HG03159 (cell line): ENCODE data around the gene SRRM1.

Experiments used
- ATAC-seq: cut with Tn5 transposase; IDR thresholded peaks from one replicate; pipeline ENCODE4 v1.9.1; 2021; ENCODE audit warnings: mild to moderate bottlenecking, moderate library complexity; ENCODE audit not compliant: unreplicated experiment

The SRRM1 gene, protein sequence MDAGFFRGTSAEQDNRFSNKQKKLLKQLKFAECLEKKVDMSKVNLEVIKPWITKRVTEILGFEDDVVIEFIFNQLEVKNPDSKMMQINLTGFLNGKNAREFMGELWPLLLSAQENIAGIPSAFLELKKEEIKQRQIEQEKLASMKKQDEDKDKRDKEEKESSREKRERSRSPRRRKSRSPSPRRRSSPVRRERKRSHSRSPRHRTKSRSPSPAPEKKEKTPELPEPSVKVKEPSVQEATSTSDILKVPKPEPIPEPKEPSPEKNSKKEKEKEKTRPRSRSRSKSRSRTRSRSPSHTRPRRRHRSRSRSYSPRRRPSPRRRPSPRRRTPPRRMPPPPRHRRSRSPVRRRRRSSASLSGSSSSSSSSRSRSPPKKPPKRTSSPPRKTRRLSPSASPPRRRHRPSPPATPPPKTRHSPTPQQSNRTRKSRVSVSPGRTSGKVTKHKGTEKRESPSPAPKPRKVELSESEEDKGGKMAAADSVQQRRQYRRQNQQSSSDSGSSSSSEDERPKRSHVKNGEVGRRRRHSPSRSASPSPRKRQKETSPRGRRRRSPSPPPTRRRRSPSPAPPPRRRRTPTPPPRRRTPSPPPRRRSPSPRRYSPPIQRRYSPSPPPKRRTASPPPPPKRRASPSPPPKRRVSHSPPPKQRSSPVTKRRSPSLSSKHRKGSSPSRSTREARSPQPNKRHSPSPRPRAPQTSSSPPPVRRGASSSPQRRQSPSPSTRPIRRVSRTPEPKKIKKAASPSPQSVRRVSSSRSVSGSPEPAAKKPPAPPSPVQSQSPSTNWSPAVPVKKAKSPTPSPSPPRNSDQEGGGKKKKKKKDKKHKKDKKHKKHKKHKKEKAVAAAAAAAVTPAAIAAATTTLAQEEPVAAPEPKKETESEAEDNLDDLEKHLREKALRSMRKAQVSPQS

DNA sequence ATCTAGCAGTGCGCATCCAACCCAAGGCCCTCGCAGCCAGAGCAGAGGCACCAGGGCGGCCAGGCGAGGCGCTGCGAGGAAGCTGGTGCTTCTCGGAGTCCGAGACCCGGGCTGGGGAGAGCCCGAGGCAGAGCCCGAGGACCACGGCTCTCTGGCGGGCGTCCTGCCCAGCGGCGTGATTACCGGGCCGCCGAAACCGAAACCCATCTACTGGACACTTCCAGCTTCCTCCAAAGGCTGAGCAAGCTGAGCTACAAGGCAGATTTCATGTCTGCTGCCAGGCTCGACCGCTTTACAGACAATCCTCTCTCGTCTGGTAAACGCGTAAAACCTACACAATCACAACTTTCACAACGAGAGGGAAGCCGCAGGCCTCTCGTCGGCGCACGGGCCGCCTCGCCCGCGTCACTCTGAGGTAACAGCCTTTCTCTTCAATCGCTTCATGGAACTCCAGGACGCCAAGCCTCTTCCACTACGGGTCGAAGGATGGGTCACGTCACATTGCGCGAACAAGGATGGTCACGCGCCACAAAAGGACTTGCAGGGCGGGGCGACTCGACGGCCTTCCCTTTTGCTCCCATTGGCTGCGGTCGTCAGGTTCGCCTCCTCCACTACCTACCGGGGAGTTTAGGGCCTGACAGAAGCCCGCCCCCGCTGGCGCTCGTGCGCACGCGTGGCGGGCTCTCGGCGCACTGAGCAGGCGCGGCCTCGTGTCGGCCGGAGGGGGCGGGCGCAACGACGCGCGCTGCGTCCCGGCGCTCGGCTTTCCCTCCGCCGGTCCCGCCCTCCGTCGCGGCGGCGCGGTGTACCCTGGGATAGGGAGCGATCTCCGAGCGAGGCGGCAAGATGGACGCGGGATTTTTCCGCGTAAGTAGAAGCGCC lies at the start of gene SRRM1:
Gene SRRM1 (plus strand): TSS at position 822 of the 882 bp plus-strand sequence. CDS start 25 bp downstream, at position 847.
- peak; percentile 90 for ATAC-seq

- no peak for ATAC-seq
These were observed 48.8 kb upstream of the SRRM1 start for GRCh38 chr1:24594328-24594598.

GRCh38 chr1:24596401-24596880 lies 46.7 kb upstream of the SRRM1 start:
- ATAC-seq = no peak

DNA sequence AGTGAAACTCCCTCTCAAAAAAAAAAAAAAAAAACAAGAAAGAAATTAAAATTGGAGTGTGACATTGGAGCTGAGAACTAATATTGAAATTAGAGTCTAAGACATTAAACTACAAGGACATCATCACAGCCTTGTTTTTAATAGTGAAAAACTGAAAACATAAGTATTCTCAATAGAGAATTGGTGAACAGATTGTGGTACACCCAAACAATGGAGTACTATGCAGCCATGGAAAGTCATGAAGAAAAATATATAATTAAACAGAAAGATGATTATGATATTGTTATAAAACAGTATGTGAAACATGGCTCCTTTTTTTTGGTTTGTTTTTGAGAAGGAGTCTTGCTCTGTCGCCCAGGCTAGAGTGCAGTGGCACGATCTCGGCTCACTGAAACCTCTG lies 43.8 kb upstream of the SRRM1 start:
- no peak for ATAC-seq

DNA sequence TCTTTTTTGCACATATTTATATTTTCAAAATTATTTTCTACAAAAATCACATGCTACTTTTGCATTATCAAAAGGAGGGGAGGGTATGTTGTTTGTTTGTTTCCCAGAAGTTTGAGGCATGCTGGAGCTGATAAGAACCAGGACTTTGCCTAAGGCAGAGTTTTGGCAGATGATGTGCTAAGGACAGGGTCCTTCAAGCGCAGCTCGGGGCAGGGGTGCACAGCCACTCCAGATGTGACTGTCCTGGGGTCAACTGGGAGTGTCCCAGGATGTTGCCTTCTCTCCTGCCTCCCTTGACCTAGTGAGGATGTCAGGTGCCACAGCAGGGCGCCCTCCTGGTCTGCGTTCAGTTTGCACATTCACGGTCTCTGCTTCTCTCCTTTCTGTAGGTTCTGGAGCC lies 42.6 kb upstream of the SRRM1 start:
- ATAC-seq = no peak

DNA sequence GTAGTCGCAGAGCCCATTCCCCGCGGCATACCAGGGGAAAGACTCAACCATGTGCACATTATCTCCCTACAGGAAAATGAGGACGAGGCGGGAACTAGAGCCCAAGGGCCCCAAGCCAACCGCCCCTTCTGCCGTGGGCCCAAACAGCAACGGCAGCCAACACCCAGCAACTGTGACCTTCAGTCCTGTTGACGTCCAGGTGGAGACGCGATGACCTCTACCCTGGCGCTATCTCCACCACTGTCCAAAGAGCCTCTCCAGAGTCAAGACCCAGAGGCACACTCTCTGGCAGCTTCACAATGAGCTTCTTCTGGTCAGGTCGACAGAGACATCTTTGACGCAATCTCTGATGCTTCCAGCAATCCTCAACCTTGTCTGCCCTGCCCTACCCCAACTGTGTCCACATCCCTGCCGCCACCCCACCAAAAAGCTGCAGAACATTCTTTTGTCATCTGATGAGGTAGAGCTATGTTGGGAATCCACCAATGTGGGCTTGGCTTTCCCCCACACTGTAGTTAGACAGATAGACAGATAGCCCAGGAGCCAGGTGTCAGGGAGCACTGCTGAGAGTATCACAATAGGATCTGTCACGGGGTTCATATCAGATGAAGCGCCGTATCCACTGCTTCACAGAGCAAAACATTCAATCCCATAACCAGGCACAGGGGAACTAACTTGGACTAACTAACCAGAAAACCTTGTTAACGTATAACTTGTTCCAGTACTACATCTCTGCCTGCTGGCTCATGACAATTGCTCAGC lies 37.4 kb upstream of the SRRM1 start:
- no peak for ATAC-seq

DNA sequence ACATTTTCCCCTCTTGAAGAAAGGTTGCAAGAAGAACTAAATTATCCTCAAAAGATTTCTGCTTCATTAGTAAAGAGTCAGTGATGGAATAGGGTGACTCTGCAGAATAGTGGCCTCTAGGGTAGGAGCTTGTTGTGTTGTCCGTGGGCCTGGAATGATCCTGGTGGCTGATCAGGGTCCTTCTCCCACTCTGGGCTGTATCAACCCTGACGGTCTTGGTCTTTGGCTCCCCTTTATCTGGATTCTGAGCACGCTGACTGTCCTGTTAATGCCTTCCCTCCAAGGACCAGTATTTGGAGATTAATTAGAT lies 36.9 kb upstream of the SRRM1 start:
- ATAC-seq = no peak

DNA sequence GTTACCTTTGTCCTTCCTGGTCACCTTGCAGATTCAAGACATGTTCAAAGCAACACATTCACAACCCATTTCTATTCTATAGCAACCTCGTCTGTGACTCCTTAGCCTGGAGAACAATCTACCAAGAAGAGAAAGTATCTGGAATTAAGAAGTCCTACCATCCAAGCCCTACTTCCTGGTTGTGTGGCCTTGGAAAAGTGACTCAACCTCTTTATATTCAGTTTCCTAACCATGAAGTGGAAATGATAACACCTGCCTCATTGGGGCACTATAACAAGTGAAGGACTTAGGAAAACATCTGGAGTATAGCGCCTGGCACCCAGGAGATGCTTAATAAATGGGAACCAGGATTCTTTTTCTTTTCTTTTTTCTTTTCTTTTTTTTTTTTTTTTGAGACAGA lies 36.5 kb upstream of the SRRM1 start:
- ATAC-seq = no peak

DNA sequence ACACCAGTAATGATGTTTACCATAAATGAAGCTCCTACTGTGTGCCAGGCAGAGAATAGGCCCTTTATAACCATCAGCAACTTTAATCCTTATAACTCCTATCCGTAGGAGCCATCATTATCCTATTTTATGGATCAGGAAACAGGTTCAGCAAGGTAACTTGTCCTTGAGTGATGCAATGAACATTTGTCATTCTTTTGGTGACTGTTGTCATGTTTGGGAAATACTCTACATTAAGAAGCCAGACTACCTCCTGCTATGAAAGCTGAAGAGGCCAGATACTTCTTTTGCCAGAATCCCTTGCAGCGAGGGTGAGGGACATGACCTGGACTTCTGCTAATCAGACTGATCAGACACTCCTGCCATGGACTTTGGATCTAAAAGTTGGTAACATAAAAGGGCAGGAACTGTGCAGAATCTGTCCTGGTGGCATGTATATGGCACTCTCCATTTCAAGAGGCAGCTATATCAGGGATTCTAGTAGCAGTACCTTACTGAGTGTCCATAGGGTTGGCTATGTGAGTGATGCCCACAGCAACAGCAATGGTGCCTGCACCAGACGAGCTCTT lies 33.1 kb upstream of the SRRM1 start:
- ATAC-seq = no peak

- no peak for ATAC-seq
These were observed 23.7 kb upstream of the SRRM1 start for GRCh38 chr1:24619376-24619775.

DNA sequence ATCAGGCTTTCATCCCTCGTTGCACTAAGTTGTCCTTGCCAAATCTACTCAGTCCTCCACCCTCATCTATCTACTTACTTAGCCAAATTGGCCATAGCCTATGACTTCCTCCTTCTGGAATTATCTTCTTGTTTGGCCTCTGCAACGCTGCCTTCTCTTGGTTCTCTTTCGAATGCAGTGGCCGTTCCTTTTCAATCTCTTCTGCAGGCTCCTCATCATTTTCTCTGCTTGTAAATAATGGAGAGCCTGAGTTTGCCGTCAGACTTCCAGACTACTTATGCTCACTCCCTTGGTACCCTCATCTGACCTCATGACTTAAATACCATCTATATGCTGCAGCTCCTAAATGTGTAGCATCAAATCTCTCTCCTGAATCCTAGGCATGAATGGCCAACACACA lies 22.4 kb upstream of the SRRM1 start:
- no peak for ATAC-seq

DNA sequence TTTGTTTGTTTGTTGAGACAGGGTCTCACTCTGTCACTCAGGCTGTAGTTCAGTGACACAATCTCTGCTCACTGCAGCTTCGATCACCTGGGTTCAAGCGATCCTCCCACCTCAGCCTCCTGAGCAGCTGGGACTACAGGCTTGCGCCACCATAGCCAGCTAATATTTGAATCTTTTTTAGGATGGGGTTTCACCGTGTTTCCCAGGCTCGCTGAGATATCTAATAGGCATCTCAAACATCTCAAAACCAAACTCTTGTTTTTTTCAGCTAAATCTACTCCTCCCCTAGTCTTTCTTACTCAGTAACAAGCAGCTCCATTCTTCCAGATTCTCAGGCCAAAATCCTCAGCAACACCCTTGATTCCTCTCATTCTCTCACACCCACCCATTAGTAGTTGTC lies 22.0 kb upstream of the SRRM1 start:
- ATAC-seq = no peak

DNA sequence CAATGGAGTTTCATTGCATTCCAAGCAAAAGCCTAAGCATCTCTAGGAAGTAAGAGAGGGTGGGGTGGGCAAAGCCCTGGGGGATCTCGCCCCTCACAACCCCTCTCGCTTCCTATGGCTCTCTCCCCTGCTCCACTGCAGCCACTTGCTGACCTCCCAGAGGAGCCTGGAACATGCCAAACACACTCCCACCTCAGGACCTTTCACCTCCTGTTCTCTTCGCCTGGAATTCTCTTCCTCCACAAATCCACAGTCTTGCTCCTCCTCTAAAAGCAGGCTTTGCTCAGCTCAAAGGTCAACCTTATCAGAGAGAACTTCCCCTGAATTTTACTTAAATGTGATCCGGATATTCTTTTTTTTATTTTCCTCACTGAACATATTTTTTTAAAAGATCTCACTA lies 20.9 kb upstream of the SRRM1 start:
- ATAC-seq = no peak

GRCh38 chr1:24632832-24633175 lies 10.3 kb upstream of the SRRM1 start:
- ATAC-seq = no peak

DNA sequence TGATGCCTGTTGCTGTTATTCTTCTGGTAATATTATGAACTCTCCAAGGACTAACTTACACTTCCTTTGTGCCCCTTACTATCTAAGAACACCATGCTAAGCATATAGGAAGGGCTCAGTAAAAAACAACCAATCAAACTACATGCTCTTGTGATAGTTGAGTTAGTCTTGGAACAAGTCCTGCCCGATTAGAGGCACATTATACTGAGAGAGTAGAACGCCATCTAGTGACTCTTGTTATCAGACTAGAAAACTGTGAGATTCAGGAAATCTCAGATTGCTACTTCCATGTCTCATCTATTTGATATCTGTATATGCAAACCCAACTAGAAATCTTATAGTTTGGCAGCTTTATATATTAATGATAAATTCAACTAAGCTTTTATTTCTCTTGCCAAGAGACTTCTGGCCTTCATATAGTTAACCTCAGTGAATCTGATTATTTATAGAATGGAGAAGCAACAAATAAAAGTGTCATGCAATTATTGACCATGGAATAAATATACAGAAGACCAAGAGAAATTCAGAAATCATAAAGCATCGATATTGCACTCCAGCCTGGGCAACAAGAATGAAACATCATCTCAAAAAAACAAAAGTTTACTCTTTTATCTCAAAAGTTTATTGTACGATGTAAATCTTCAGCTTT lies 7.8 kb upstream of the SRRM1 start:
- no peak for ATAC-seq

DNA sequence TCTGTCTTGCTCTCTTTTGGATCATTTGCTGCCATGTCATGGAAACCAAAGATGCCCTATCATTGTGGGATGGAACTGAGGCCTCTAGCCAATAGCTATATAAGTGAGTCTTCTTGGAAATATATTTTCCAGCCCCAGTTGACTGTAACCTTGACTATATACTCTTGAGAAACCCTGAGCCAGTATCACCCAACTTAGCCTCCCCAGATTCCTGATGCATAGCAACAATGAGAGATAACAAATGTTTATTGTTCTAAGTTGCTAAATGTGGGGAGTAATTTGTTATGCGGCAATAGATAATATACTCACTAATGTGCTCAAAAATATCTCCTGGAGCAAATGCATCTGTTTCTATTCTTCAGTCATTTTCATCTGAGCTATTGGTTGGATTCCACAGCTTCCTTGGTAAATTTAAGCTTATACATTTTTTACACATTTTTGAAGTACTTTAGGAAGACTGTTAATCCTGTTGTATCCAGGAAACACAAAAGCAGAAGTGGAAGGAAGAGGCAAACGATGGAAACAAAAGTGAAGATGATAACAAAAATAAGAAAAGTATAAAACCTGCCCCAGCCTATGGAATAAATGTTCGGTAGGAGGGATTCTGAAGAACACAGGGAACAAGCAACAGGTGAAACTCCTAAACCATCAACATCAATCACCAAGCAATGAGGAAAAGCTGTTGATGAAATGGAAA lies 6.3 kb upstream of the SRRM1 start:
- no peak for ATAC-seq

DNA sequence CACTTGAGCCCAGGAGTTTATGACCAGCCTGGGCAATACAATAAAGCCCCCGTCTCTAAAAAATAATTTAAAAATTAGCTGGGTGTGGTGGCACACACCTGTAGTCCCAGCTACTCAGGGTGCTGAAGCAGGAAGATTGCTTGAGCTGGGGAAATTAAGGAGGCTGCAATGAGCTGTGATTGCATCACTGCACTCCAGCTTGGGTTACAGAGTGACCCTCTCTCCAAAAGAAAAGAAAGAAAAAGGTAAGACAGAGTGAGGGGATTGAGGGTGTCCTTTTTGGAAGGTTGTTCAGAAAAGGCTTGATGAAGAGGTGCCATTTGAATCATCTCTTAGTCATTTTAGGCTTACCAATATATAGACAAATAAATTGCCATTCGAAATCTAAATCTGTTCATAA lies 4.0 kb upstream of the SRRM1 start:
- ATAC-seq = no peak

GRCh38 chr1:24639881-24640280 lies 3.2 kb upstream of the SRRM1 start:
- ATAC-seq = no peak

- no peak for ATAC-seq
These were observed 2.8 kb upstream of the SRRM1 start for GRCh38 chr1:24640288-24640687.
